HL-60/S4 treated with retinoic acid at 250 ng/mL for 4 days and 3 days (cell line): ENCODE results near the gene ACP7.
"Not testable (repeated sequence)": the region's sequence is repeated elsewhere in the genome, so short reads cannot be mapped to it uniquely, and the experiment has no call there.

Experiments
- in situ Hi-C: fragments of 300-500 bp; cut with MboI; formaldehyde crosslinking; loops from 2 replicates; pipeline ENCODE4 v1.7.0; 2022; ENCODE audit warnings: low sequenced_read_pairs

The ACP7 gene

GRCh38 chr19:39077323-39077722 is 6.8 kb upstream of the ACP7 start:
- in situ Hi-C loops = no loop called here

GRCh38 chr19:39078436-39079200 is 5.5 kb upstream of the ACP7 start:
- in situ Hi-C loops = no loop called here

GRCh38 chr19:39080431-39080830 is 3.7 kb upstream of the ACP7 start:
- in situ Hi-C loops = no loop called here

GRCh38 chr19:39082167-39082566 is 2.0 kb upstream of the ACP7 start:
- in situ Hi-C loops = no loop called here

- in situ Hi-C loops = no loop called here
Observed at GRCh38 chr19:39082745-39083598, 1.2 kb upstream of the ACP7 start.

- in situ Hi-C loops = no loop called here
Observed at GRCh38 chr19:39083599-39083982, 577 bp upstream of the ACP7 start.

- in situ Hi-C loops = no loop called here
Observed at GRCh38 chr19:39084732-39085080, 538 bp downstream of the ACP7 start.

- in situ Hi-C loops = no loop called here
Observed at GRCh38 chr19:39085392-39085791, 1.2 kb downstream of the ACP7 start.

GRCh38 chr19:39086386-39086785 is 2.2 kb downstream of the ACP7 start:
- in situ Hi-C loops = no loop called here

GRCh38 chr19:39087907-39088686 is 3.9 kb downstream of the ACP7 start:
- in situ Hi-C loops = no loop called here

GRCh38 chr19:39090016-39090415 is 5.8 kb downstream of the ACP7 start:
- in situ Hi-C loops = not testable (repeated sequence)

- in situ Hi-C loops = no loop called here
Observed at GRCh38 chr19:39090881-39091280, 6.7 kb downstream of the ACP7 start.

GRCh38 chr19:39095799-39096540 is 11.8 kb downstream of the ACP7 start:
- in situ Hi-C loops = not testable (repeated sequence)

GRCh38 chr19:39097299-39097698 is 13.1 kb downstream of the ACP7 start:
- in situ Hi-C loops = no loop called here

GRCh38 chr19:39097721-39098120 is 13.6 kb downstream of the ACP7 start:
- in situ Hi-C loops = no loop called here

GRCh38 chr19:39098365-39099269 is 14.4 kb downstream of the ACP7 start:
- in situ Hi-C loops = no loop called here

- in situ Hi-C loops = no loop called here
Observed at GRCh38 chr19:39099341-39099740, 15.2 kb downstream of the ACP7 start.

GRCh38 chr19:39100500-39101166 is 16.5 kb downstream of the ACP7 start:
- in situ Hi-C loops = loop anchor here (25.0 kb wide), 1 partner anchor 437 kb away; the partner anchor contains the start of genes EID2 and EID2B

- in situ Hi-C loops = loop anchor here (25.0 kb wide), 1 partner anchor 434 kb away; the partner anchor contains the start of genes EID2 and EID2B
Observed at GRCh38 chr19:39103151-39103550, 19.0 kb downstream of the ACP7 start.
